ENCODE data around the gene FTL.
A peak's percentile ranks its signal among the peaks of the same experiment; 100 is the strongest.
"Not testable (repeated sequence)": the region's sequence is repeated elsewhere in the genome, so short reads cannot be mapped to it uniquely, and the experiment has no call there.

FTL gene

GRCh38 chr19:48965040-48965805 is at the start of gene FTL:
TSS of gene FTL (plus strand) at chr19:48965309. CDS start at chr19:48965508, 199 bp downstream.
- peak; percentile 79 for DNase-seq (ENCODE audit: low read depth)

DNA sequence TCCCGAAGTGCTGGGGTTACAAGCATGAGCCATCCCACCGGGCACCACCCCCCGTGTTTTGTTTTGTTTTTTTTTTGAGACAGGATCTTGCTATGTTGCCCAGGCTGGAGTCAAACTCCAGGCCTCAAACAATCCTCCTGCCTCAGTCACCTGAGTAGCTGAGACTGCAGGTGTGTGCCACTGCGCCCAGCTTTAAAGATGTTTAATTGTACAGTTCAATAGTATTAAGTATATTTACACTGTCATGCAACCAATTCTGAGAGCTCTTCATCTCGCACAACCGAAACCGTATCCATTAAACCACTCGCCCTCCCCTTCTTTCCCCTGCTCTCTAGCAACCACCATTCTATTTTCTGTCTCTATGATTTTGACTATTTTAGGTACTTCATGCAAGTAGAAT is 49.4 kb upstream of the FTL start:
- DNase-seq (ENCODE audit: low read depth): no peak

- no peak for DNase-seq (ENCODE audit: low read depth)
These were observed 47.0 kb upstream of the FTL start for GRCh38 chr19:48918071-48918470.

DNA sequence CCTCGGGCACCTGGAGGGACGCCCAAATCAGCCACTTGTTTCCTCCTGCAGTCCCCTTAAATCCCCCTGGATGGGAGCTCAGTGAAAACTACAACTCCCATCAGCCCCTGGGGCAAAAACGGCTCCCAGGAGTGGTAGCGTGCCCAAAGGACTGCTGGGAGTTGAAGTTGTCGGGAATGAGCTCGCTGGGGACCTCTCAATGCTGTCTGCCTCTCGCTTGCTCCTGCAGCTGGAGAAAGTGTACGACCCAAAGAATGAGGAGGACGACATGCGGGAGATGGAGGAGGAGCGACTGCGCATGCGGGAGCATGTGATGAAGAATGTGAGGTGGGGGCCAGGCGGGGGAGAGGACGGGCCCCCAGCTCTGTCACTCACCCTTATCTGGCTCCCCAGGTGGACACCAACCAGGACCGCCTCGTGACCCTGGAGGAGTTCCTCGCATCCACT is 46.3 kb upstream of the FTL start:
- DNase-seq (ENCODE audit: low read depth): no peak

DNA sequence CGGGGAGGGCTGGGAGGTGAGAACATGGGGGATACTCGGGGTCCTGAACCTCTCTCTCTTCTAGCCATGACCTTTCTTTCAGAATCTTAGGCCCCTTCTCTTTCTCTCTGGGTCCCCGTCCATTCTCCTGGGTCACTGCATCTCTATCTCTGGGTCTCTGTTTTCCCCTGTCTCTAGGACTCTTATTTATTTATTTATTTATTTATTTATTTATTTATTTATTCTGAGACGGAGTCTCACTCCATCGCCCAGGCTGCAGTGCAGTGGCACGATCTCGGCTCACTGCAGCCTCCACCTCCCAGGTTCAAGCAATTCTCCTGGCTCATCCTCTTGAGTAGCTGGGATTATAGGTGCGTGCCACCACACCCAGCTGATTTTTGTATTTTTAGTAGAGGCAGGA is 45.8 kb upstream of the FTL start:
- DNase-seq (ENCODE audit: low read depth): not testable (repeated sequence)

DNA sequence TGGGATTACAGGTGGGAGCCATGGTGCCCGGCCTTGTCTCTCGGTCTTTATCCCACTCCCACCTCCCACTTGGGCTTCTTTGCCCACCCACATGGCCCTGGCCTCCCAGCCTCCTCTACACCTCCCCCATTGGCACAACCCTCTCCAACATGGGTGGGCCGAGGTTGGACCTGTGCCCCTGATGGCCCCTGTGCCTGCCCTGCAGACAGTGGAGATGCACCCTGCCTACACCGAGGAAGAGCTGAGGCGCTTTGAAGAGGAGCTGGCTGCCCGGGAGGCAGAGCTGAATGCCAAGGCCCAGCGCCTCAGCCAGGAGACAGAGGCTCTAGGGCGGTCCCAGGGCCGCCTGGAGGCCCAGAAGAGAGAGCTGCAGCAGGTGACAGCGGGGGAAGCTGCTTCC is 44.2 kb upstream of the FTL start:
- no peak for DNase-seq (ENCODE audit: low read depth)

- no peak for DNase-seq (ENCODE audit: low read depth)
These were observed 43.2 kb upstream of the FTL start for GRCh38 chr19:48921721-48922500.

GRCh38 chr19:48922548-48923490 is 42.3 kb upstream of the FTL start:
- no peak for DNase-seq (ENCODE audit: low read depth)

DNA sequence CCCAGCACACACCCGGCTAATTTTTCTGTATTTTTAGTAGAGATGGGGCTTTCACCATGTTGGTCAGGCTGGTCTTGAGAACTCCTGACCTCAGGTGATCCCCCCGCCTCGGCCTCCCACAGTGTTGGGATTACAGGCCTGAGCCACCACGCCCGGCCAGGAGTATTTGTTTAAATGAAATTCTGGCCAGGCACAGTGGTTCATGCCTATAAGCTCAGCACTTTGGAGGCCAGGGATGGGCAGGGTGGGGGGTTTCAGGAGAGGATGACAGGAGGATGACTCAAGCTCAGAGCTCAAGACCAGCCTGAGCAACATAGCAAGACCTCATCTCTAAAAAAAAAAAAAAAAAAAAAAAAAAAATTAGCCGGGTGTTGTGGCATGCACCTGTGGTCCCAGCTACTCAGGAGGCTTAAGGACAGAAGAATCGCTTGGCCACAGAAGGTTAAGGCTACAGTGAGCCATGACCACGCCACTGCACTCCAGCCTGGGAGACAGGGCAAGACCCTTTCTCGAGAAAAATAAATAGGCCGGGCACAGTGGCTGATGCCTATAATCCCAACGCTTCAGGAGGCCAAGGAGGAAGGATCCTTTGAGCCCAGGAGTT is 39.8 kb upstream of the FTL start:
- no peak for DNase-seq (ENCODE audit: low read depth)

GRCh38 chr19:48925890-48926289 is 39.2 kb upstream of the FTL start:
- not testable (repeated sequence) for DNase-seq (ENCODE audit: low read depth)

DNA sequence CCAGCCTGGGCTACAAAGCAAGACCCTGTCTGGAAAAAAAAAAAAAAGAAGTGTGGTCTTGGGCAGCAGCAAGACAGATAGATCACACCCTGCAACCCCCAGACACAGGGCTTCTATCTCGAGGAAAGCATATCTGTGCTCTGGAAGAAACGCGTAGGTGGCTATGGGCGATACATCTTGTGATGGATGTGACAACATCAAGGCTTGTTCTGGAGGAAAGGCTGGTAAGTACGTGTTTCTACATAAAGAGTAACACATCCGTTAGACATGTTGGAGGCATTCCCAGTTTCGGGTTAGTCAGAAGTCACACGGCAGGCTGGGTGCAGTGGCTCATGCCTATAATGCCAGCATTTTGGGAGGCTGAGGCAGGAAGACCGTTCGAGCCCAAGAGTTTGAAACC is 38.2 kb upstream of the FTL start:
- no peak for DNase-seq (ENCODE audit: low read depth)

GRCh38 chr19:48927692-48928091 is 37.4 kb upstream of the FTL start:
- not testable (repeated sequence) for DNase-seq (ENCODE audit: low read depth)

DNA sequence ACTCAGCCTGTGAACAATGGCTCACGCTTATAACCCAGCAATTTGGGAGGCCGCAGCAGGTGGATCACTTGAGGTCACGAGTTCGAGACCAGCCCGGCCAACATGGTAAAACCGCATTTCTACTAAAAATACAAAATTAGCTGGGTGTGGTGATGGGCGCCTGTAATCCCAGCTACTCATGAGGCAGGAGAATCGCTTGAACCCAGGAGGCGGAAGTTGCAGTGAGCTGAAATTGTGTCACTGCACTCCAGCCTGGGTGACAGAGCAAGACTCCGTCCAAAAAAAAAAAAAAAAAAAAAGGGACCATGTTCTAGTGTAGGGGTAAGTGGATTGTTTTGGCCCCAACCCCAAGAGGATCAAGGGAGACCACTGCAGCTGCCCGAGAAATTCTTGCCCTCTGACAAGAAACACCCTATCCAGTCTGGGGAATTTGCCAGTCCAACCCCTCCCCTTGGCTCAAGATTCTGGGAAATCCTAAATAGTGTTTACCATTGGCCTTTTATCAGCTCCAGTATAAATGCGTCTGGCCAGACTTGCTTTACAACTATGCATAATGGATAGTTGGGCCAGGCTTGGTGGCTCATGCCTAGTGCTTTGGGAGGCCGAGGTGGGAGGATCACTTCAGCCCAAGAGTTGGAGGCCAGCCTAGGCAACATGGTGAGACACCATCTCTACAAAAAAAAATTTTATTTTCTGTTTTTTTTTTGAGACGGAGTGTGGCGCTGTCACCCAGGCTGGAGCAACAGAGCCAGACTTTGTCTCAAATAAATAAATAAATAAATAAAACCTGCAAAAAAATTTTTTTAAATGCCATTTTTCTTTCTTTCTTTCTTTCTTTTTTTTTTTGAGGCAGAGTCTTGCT is 36.7 kb upstream of the FTL start:
- no peak for DNase-seq (ENCODE audit: low read depth)

DNA sequence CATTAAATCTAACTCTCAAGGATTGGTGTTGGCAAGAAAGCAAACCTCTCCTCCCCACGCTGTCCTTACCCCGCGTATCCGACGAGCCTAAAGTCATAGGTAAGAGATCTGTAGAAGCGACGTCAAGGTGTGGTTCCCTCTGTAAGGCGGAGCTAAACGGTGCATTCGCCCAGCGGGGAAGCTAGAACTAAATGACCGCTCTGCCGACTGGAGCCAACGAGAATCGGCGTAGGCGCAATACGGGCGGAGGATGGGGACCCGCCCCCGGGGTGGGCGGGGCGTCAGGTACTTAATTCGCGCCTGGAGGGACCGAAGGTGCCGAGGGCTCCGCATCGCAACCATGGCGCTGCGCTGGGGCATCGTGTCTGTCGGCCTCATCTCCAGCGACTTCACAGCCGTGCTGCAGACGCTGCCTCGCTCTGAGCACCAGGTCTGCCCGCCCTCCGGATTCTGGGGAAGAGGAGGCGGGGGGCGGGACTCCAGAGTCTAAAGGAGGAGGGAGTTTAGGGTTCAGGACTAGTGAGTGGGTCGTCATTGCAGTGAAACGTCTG is 31.7 kb upstream of the FTL start, which contains the start of gene DHDH:
Gene DHDH (plus strand): TSS at position 318 of the 551 bp plus-strand sequence. CDS start 23 bp downstream, at position 341.
- peak; percentile 77 for DNase-seq (ENCODE audit: low read depth)

DNA sequence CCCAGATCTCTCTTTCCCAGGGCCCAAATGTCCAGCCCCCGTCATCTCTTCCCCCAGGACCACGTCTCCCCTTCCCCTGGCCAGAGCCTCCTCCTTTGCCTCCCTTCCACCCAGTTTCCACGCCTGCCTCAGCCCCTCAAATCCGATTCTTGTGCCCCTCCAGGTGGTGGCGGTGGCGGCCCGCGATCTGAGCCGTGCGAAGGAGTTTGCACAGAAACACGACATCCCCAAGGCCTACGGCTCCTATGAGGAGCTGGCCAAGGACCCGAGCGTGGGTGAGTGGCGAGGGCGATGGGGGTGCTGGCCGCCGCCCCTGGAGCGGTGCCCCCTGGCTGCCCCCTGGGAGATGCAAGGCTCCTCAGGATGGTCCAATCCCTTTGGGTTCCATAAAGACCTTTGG is 30.3 kb upstream of the FTL start:
- no peak for DNase-seq (ENCODE audit: low read depth)

GRCh38 chr19:48935864-48936263 is 29.2 kb upstream of the FTL start:
- no peak for DNase-seq (ENCODE audit: low read depth)

GRCh38 chr19:48938256-48938655 is 26.9 kb upstream of the FTL start:
- DNase-seq (ENCODE audit: low read depth): no peak

- DNase-seq (ENCODE audit: low read depth): no peak
These were observed 24.2 kb upstream of the FTL start for GRCh38 chr19:48940902-48941301.

DNA sequence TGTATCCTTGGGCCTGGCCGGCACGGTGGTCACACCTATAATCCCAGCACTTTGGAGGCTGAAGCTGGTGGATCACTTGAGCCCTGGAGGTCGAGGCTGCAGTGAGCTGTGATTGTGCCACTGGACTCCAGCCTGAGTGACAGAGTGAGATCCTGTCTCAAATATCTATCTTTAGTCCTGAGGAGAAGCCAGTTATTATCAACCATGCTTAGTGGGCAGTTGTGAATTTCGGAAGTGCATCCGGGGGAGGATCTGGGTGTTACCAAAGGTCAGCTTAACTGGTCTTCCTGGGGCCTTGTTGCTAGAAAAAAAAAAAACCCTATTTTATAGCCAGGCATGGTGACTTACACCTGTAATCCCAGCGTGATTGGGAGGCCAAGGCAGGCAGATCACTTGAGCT is 22.0 kb upstream of the FTL start:
- DNase-seq (ENCODE audit: low read depth): no peak

DNA sequence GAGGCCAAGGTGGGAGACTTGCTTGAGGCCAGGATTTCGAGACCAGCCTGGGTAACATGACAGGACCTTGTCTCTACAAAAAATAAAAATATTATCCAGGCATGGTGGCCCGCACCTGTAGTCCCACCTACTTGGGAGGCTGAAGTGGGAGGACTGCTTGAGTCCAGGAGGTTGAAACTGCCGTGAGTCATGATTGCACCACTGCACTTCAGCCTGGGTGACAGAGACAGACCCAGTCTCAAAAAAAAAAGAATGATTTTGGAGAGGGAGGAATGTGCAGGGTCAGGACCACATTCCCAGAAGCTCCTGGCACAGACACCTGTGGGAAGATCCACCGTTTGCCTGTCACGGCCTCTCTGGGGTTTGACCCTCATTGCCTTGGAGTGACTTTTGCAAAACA is 19.7 kb upstream of the FTL start:
- no peak for DNase-seq (ENCODE audit: low read depth)
